ENCODE data around the gene ZNF746.

The ZNF746 gene

GRCh38 chr7:149431486-149432120 is 66.0 kb downstream of the ZNF746 start:
- TF ChIP-seq CTCF (IDR thresholded peaks at IDR 0.05; ENCODE audit: extremely low read depth, insufficient read depth, missing control alignments) = no peak
- DNase-seq (ENCODE audit: low spot score) = no peak
- in situ Hi-C loops (cut with MboI; ENCODE audit: low pct_unique_long_range_greater_than_20kb, low sequenced_read_pairs, unreplicated experiment) = no loop called here

- no peak for TF ChIP-seq CTCF (IDR thresholded peaks at IDR 0.05; ENCODE audit: extremely low read depth, insufficient read depth, missing control alignments)
These were observed 67.4 kb downstream of the ZNF746 start for GRCh38 chr7:149430192-149430591.

GRCh38 chr7:149427893-149428292 is 69.7 kb downstream of the ZNF746 start:
- in situ Hi-C loops (cut with MboI; ENCODE audit: low pct_unique_long_range_greater_than_20kb, low sequenced_read_pairs, unreplicated experiment) = no loop called here
- TF ChIP-seq CTCF (IDR thresholded peaks at IDR 0.05; ENCODE audit: extremely low read depth, insufficient read depth, missing control alignments) = no peak

More at GRCh38 chr7:149430192-149430591, 67.4 kb downstream of the ZNF746 start:
- DNase-seq (ENCODE audit: low spot score) = no peak
- in situ Hi-C loops (cut with MboI; ENCODE audit: low pct_unique_long_range_greater_than_20kb, low sequenced_read_pairs, unreplicated experiment) = no loop called here

GRCh38 chr7:149427096-149427680 is 70.4 kb downstream of the ZNF746 start:
- TF ChIP-seq CTCF (IDR thresholded peaks at IDR 0.05; ENCODE audit: extremely low read depth, insufficient read depth, missing control alignments) = no peak
- DNase-seq (ENCODE audit: low spot score) = no peak
- in situ Hi-C loops (cut with MboI; ENCODE audit: low pct_unique_long_range_greater_than_20kb, low sequenced_read_pairs, unreplicated experiment) = no loop called here

More at GRCh38 chr7:149427893-149428292, 69.7 kb downstream of the ZNF746 start:
- no peak for DNase-seq (ENCODE audit: low spot score)

GRCh38 chr7:149423449-149424110 is 74.0 kb downstream of the ZNF746 start:
- no peak for TF ChIP-seq CTCF (IDR thresholded peaks at IDR 0.05; ENCODE audit: extremely low read depth, insufficient read depth, missing control alignments)
- no peak for DNase-seq (ENCODE audit: low spot score)
- in situ Hi-C loops (cut with MboI; ENCODE audit: low pct_unique_long_range_greater_than_20kb, low sequenced_read_pairs, unreplicated experiment) = no loop called here

- in situ Hi-C loops (cut with MboI; ENCODE audit: low pct_unique_long_range_greater_than_20kb, low sequenced_read_pairs, unreplicated experiment) = no loop called here
- no peak for TF ChIP-seq CTCF (IDR thresholded peaks at IDR 0.05; ENCODE audit: extremely low read depth, insufficient read depth, missing control alignments)
- no peak for DNase-seq (ENCODE audit: low spot score)
These were observed 74.7 kb downstream of the ZNF746 start for GRCh38 chr7:149422914-149423301.

Measured in GM13977 (cell line).